Measurements from ENCODE around the gene MAEA. TPM values are rescaled to one million over a fixed set of nuclear protein-coding genes. Genes with fewer than 3 reads are reported as not detected.

MAEA gene
- total RNA-seq, 2 experiments from 2014 or later, result 25.2 to 29.4 TPM

DNA sequence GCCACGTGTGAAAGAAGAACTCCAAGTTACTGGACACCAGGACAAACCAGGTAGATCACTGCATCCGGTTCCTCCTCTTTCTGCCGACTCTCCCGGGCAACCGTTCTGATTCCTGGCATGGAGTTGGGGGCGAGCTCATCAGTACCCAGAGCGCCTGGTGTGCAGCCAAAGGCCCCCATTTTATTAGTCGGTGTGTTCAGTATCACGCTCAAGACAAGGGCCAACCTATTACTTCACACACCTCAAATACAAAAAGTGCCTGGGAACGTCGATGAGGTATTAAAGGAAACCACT, 38.0 kb upstream of the MAEA start:
- no peak for DNase-seq
- peaks cover 36% of the 10 kb centered on the region for H3K36me3 Mint-ChIP-seq (ENCODE audit: low read depth)
- intact Hi-C loops (cut with micrococcal nuclease), result no loop called here
- CTCF ChIA-PET, result interaction anchor here (0.7 to 3.0 kb wide), 2 partner anchors 13 to 119 kb away, joined by 6 to 13 read pairs; no protein-coding TSS in a partner anchor
- no peak overlapping the region for H3K4me3 Mint-ChIP-seq
- H3K4me1 Mint-ChIP-seq (ENCODE audit: low read depth), result peaks cover 69% of the 10 kb centered on the region
- H3K27me3 Mint-ChIP-seq (ENCODE audit: low read depth), result no peaks in the 10 kb centered on the region
- peaks cover 10% of the 10 kb centered on the region for H3K9me3 Mint-ChIP-seq
- no peak overlapping the region for H3K27ac Mint-ChIP-seq

DNA sequence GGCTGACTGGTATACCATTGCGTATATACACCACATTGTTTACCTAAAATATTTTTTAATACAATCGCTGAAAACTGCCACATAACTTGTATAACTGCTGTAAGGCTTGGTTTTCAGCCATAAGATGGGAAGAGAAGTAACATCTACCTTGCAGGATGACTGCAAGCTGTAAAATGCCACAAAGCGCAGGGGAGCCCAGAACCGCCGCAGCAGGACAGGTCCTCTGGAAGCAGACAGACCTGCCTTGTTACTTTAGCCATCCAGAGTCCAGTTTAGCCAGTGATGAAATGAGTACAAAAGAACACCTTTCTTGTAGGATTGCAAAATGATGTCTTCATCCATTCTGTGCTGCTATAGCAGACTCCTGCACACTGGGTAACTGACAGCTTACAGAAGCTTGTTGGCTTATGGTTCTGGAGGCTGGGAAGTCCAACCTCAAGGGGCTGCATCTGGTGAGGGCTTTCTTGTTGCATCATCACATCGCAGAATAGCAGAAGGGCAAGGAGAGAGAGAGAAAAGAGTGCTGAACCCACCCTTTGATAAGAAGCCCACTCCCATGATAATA, 36.7 kb upstream of the MAEA start:
- Mint-ChIP-seq H3K27me3 (ENCODE audit: low read depth) (no peaks in the 10 kb centered on the region), H3K27ac (peak overlapping the region; percentile 54), H3K9me3 (peaks cover 12% of the 10 kb centered on the region), H3K4me3 (no peak overlapping the region), H3K4me1 (ENCODE audit: low read depth) (peaks cover 66% of the 10 kb centered on the region), H3K36me3 (ENCODE audit: low read depth) (peaks cover 33% of the 10 kb centered on the region)
- DNase-seq, result no peak
- CTCF ChIA-PET, result no interaction called here
- intact Hi-C loops (cut with micrococcal nuclease), result no loop called here

DNA sequence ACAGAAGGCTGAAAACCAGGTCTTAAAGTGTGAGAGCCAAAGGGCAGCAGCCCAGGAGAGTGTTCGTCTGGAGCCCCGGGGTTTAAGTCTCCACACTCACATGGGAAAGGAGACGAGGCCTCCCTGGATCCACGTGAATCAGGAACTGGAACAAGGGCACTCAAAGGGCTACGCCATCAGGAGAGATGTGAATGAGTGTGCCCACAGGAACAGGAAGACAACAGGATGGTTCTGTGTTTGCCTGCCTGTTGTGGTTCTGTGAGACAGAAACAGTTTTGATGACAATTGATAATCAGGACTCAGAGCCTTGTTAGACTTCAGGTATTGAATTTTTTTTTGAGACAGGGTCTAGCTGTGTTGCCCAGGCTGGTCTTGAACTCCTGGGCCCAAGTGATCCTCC, 35.9 kb upstream of the MAEA start:
- H3K36me3 Mint-ChIP-seq (ENCODE audit: low read depth), result peaks cover 33% of the 10 kb centered on the region
- CTCF ChIA-PET, result no interaction called here
- peaks cover 70% of the 10 kb centered on the region for H3K4me1 Mint-ChIP-seq (ENCODE audit: low read depth)
- no peak overlapping the region for H3K4me3 Mint-ChIP-seq
- no peak for DNase-seq
- H3K27ac Mint-ChIP-seq, result peak overlapping the region; percentile 74
- H3K27me3 Mint-ChIP-seq (ENCODE audit: low read depth), result no peaks in the 10 kb centered on the region
- intact Hi-C loops (cut with micrococcal nuclease), result no loop called here
- H3K9me3 Mint-ChIP-seq, result peaks cover 12% of the 10 kb centered on the region

DNA sequence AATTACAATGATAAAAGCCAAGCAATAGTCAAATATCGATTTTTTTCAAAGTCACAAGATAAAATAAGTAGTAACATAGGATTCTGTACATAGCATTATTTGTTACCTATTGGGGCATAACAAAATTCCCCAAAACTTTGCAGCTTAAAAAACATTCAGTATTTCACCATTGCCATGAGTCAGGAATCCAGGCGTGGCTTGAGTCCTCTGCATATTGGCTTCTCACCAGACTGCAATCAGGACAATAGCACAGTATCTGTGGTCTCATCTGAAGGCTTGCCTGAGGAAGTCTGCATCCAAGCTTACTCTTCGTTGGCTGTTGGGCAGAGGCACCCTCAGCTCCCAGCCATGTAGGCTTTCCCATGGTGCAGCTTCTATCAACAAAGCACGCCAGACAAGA, 34.5 kb upstream of the MAEA start:
- CTCF ChIA-PET, result interaction anchor here (0.6 to 1.2 kb wide), 2 partner anchors 13 to 57 kb away, joined by 3 to 5 read pairs; no protein-coding TSS in a partner anchor
- H3K9me3 Mint-ChIP-seq, result peaks cover 12% of the 10 kb centered on the region
- peaks cover 30% of the 10 kb centered on the region for H3K36me3 Mint-ChIP-seq (ENCODE audit: low read depth)
- no peak overlapping the region for H3K4me3 Mint-ChIP-seq
- H3K27me3 Mint-ChIP-seq (ENCODE audit: low read depth), result no peaks in the 10 kb centered on the region
- no peak for DNase-seq
- intact Hi-C loops (cut with micrococcal nuclease), result no loop called here
- H3K27ac Mint-ChIP-seq, result no peak overlapping the region
- H3K4me1 Mint-ChIP-seq (ENCODE audit: low read depth), result peaks cover 70% of the 10 kb centered on the region

DNA sequence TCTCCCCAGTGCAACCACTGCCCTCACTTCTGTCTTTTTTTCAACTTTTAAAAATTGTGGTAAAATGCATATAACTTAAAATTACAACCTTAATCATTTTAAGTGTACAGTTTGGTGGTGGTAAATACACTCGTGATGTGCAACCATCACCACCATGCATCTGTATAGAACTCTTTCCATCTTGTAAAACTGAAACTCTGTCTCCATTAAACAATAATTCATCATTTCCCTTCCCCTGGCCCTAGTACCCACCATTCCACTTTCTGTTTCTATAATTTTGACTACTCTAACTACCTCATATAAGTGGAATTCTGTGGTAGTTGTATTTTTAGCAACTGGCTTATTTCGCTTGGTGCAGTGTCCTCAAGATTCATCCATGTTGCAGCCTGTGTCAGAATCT, 34.0 kb upstream of the MAEA start:
- intact Hi-C loops (cut with micrococcal nuclease), result no loop called here
- Mint-ChIP-seq H3K4me1 (ENCODE audit: low read depth) (peaks cover 70% of the 10 kb centered on the region), H3K36me3 (ENCODE audit: low read depth) (peaks cover 25% of the 10 kb centered on the region), H3K27me3 (ENCODE audit: low read depth) (no peaks in the 10 kb centered on the region), H3K9me3 (peaks cover 12% of the 10 kb centered on the region), H3K4me3 (no peak overlapping the region), H3K27ac (no peak overlapping the region)
- no peak for DNase-seq
- CTCF ChIA-PET, result interaction anchor here (1.2 kb wide), 1 partner anchor 13 kb away, joined by 5 read pairs; no protein-coding TSS in a partner anchor

DNA sequence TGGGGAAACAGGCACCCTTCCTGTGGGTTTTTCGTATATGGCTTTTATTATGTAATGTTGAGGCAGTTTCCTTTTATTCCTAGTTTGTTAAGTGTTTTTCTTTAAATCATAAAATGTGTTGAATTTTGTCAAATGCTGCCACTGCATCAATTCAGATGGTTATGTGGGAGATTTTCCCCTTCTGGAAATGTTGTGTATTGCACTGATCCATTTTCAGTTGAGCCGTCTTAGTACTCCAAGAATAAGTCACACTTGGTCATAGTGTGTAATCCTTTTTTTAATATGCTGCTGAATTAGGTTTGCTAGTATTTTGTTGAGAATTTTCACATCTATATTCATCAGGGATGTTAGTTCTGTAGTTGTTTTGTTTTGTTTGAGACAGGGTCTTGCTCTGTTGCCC, 31.2 kb upstream of the MAEA start:
- Mint-ChIP-seq H3K4me3 (no peak overlapping the region), H3K27ac (no peak overlapping the region), H3K27me3 (ENCODE audit: low read depth) (no peaks in the 10 kb centered on the region), H3K36me3 (ENCODE audit: low read depth) (peaks cover 4% of the 10 kb centered on the region), H3K9me3 (peaks cover 10% of the 10 kb centered on the region), H3K4me1 (ENCODE audit: low read depth) (peaks cover 45% of the 10 kb centered on the region)
- DNase-seq, result no peak
- CTCF ChIA-PET, result interaction anchor here (0.6 to 2.3 kb wide), 3 partner anchors 8 to 75 kb away, joined by 3 to 10 read pairs (median 7); no protein-coding TSS in a partner anchor
- intact Hi-C loops (cut with micrococcal nuclease), result no loop called here

DNA sequence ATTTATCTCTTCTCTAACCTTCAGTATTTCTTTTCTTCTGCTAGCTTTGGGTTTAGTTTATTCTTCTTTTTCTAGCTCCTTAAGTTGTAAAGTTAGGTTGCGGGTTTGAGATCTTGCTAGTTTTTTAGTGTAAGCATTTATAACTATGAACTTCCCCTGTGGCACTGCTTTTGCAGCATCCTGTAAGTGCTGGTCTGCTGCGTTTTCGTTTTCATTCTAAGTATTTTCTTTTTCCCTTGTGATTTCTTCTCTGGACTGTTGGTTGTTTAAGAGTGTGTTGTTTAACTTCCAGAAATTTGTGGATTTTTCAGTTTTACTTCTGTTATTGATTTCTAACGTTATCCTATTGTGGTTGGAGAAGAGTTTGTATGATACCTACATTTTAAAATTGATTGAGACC, 29.7 kb upstream of the MAEA start:
- CTCF ChIA-PET, result interaction anchor here (2.1 kb wide), 1 partner anchor 129 kb away, joined by 7 read pairs; no protein-coding TSS in a partner anchor
- Mint-ChIP-seq H3K4me3 (no peak overlapping the region), H3K36me3 (ENCODE audit: low read depth) (no peaks in the 10 kb centered on the region)

DNA sequence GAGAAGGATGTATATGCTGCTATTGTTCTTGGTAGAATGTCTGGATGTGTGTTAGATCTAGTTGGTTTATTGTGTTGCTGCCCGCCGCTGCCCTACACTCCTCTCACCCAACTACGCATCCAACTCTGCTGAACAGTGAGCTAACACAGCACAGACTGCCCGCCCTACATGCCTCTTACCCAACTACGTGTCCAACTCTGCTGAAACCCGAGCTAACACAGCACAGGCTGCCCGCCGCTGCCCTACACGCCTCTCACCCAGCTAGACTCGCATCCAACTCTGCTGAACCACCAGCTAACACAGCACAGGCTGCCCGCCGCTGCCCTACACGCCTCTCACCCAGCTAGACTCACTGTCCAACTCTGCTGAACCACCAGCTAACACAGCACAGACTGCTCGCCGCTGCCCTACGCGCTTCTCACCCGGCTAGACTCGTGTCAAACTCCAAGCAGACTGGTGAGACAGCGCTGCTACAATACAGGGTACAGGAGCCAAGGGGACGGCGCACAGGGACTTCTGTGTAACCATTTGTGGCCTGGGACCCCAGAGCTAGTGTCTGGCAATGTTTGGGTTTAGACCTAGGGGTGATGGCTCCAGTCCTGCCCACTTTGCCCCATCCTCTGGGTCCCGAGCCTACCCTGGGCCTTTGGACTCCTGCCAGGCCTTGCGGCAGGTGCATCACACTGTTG, 29.1 kb upstream of the MAEA start:
- H3K36me3 Mint-ChIP-seq (ENCODE audit: low read depth), result no peaks in the 10 kb centered on the region
- no peak for DNase-seq
- CTCF ChIA-PET, result interaction anchor here (0.6 to 2.1 kb wide), 2 partner anchors 130 to 423 kb away, joined by 3 to 7 read pairs; no protein-coding TSS in a partner anchor
- intact Hi-C loops (cut with micrococcal nuclease), result no loop called here
- peaks cover 24% of the 10 kb centered on the region for H3K4me1 Mint-ChIP-seq (ENCODE audit: low read depth)
- H3K9me3 Mint-ChIP-seq, result peaks cover 1% of the 10 kb centered on the region
- peak overlapping the region; percentile 19 for H3K27ac Mint-ChIP-seq
- no peak overlapping the region for H3K4me3 Mint-ChIP-seq
- H3K27me3 Mint-ChIP-seq (ENCODE audit: low read depth), result no peaks in the 10 kb centered on the region

More for the DNA sequence above, 29.7 kb upstream of the MAEA start:
- no peaks in the 10 kb centered on the region for H3K27me3 Mint-ChIP-seq (ENCODE audit: low read depth)
- H3K9me3 Mint-ChIP-seq, result peaks cover 1% of the 10 kb centered on the region
- no peak overlapping the region for H3K27ac Mint-ChIP-seq
- no peak for DNase-seq
- intact Hi-C loops (cut with micrococcal nuclease), result no loop called here
- H3K4me1 Mint-ChIP-seq (ENCODE audit: low read depth), result peaks cover 30% of the 10 kb centered on the region

DNA sequence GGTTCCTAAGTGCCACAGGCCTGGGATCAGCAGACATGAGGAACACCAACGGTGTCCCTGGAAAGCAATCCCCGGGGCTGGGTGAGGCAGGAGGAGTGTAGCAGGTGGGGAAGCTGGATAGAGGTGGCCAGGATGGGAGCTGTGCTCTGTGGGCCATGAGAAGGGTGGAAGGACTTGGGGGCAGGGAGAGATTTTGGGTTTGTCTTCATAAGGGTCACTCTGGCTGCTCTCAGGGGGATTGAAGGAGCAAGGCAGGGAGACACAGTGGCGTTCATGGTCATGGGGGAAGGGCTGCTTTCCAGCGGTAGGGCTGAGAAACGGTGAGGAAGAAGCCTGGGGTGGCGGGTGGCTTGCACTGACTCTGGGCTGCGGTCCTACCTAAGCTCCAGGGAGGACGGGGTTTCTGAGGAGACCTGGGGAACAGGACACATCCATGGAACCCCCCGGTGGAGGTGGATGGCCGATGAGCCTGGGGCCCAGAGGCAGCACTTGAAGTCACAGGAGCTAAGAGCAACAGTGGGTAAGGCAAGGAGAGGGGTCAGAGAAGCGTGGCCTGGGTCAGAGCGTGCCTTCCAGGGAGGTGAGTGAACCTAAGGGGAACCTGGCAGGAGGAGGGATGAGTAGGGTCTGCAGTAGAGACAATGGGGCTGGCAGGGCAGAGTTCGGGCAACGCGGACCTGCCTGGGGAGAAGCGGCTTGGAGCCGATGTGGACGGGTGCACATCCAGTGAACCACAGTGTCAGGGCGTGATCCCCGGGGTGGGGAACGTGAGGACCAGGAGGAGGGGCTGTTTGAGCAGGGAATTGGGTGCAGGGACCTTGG, 28.4 kb upstream of the MAEA start:
- CTCF ChIA-PET, result interaction anchor here (0.7 to 2.1 kb wide), 2 partner anchors 130 to 131 kb away, joined by 3 to 7 read pairs; no protein-coding TSS in a partner anchor
- H3K9me3 Mint-ChIP-seq, result peaks cover 1% of the 10 kb centered on the region
- no peaks in the 10 kb centered on the region for H3K36me3 Mint-ChIP-seq (ENCODE audit: low read depth)
- H3K4me1 Mint-ChIP-seq (ENCODE audit: low read depth), result peaks cover 16% of the 10 kb centered on the region
- H3K27ac Mint-ChIP-seq, result no peak overlapping the region
- no peaks in the 10 kb centered on the region for H3K27me3 Mint-ChIP-seq (ENCODE audit: low read depth)
- no peak overlapping the region for H3K4me3 Mint-ChIP-seq
- no peak for DNase-seq
- intact Hi-C loops (cut with micrococcal nuclease), result no loop called here

DNA sequence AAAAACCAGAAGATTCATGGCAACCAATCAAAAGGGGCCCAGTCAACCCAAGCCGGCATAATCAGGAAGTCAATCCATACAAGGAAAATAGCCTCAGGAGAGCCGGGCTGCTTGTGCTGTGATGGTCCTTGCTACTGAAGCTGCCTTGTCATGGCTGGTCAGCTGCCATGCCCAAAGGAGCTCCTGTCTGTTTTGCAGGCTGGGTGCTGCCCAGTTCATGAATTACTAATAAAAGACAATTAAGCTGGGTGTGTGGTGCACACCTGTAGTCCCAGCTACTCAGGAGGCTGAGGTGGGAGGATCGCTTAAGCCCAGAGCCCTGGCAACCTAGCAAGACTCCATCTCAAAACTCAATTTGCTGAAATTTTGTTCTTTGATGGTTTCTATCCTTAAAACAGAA, 24.7 kb upstream of the MAEA start:
- no peak for DNase-seq
- CTCF ChIA-PET, result interaction anchor here (0.8 to 2.8 kb wide), 4 partner anchors 15 to 134 kb away, joined by 3 to 13 read pairs (median 8); partner anchors contain the start of gene CTBP1
- intact Hi-C loops (cut with micrococcal nuclease), result loop anchor here (5.0 kb wide), 2 partner anchors 253 to 523 kb away; partner anchors contain the start of gene FGFRL1

DNA sequence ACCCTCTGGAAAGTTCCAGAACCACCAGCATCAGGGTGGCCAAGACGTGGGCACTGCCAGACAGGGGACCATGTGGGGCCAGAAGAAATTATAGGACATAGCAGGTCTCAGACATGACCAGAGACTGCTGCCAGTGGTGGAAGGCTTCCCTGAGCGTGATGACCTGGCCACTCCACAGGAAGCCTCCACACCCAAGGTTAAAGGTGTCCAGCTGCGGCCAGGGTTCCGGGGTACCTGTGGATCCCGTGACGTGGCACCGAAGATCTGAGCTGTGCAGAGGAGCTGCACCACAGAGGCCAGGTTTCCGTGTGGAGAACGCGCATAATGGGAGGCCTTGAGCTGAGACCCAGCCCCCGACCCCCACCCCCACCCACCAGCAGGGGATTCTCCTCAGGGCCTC, 24.3 kb upstream of the MAEA start:
- Mint-ChIP-seq H3K27ac (no peak overlapping the region), H3K27me3 (ENCODE audit: low read depth) (no peaks in the 10 kb centered on the region), H3K4me1 (ENCODE audit: low read depth) (peaks cover 13% of the 10 kb centered on the region), H3K9me3 (no peaks in the 10 kb centered on the region), H3K36me3 (ENCODE audit: low read depth) (no peaks in the 10 kb centered on the region), H3K4me3 (no peak overlapping the region)
- intact Hi-C loops (cut with micrococcal nuclease), result loop anchor here (5.0 kb wide), 2 partner anchors 253 to 523 kb away; partner anchors contain the start of gene FGFRL1
- DNase-seq, result no peak
- CTCF ChIA-PET, result interaction anchor here (0.7 to 2.8 kb wide), 5 partner anchors 13 to 134 kb away, joined by 3 to 13 read pairs (median 4); partner anchors contain the start of gene CTBP1

More for the DNA sequence above, 24.7 kb upstream of the MAEA start:
- Mint-ChIP-seq H3K4me3 (no peak overlapping the region), H3K27ac (no peak overlapping the region), H3K4me1 (ENCODE audit: low read depth) (peaks cover 17% of the 10 kb centered on the region), H3K9me3 (no peaks in the 10 kb centered on the region), H3K27me3 (ENCODE audit: low read depth) (no peaks in the 10 kb centered on the region), H3K36me3 (ENCODE audit: low read depth) (no peaks in the 10 kb centered on the region)

Measured in activated naive CD4-positive, alpha-beta T cell treated with anti-CD3 and anti-CD28 coated beads for 36 hours (primary cell).